Measurements from ENCODE around the gene DCC. TPM values are rescaled to one million over a fixed set of nuclear protein-coding genes. Genes with fewer than 3 reads are reported as not detected.

The DCC gene
- total RNA-seq, 1 donor from 2014 or later: 14.7 TPM

GRCh38 chr18:53134711-53135110 is 794.7 kb downstream of the DCC start:
- no peak overlapping the region for H3K27ac Mint-ChIP-seq (ENCODE audit: unreplicated experiment)
- TF ChIP-seq CTCF (IDR thresholded peaks at IDR 0.05; ENCODE audit: unreplicated experiment): no peak
- no peaks in the 10 kb centered on the region for H3K4me1 Mint-ChIP-seq (ENCODE audit: unreplicated experiment)
- DNase-seq (ENCODE audit: low spot score): no peak
- H3K9me3 Mint-ChIP-seq (ENCODE audit: unreplicated experiment): no peaks in the 10 kb centered on the region
- H3K36me3 Mint-ChIP-seq (ENCODE audit: low read depth, unreplicated experiment): no peaks in the 10 kb centered on the region
- no peak overlapping the region for H3K4me3 Mint-ChIP-seq (ENCODE audit: unreplicated experiment)
- H3K27me3 Mint-ChIP-seq (ENCODE audit: unreplicated experiment): no peaks in the 10 kb centered on the region

GRCh38 chr18:53135654-53136053 is 795.7 kb downstream of the DCC start:
- no peaks in the 10 kb centered on the region for H3K27me3 Mint-ChIP-seq (ENCODE audit: unreplicated experiment)
- TF ChIP-seq CTCF (IDR thresholded peaks at IDR 0.05; ENCODE audit: unreplicated experiment): no peak

GRCh38 chr18:53139746-53140500 is 799.9 kb downstream of the DCC start:
- peaks cover 2% of the 10 kb centered on the region for H3K27me3 Mint-ChIP-seq (ENCODE audit: unreplicated experiment)
- TF ChIP-seq CTCF (IDR thresholded peaks at IDR 0.05; ENCODE audit: unreplicated experiment): no peak
- no peak overlapping the region for H3K4me3 Mint-ChIP-seq (ENCODE audit: unreplicated experiment)
- H3K27ac Mint-ChIP-seq (ENCODE audit: unreplicated experiment): no peak overlapping the region
- no peaks in the 10 kb centered on the region for H3K36me3 Mint-ChIP-seq (ENCODE audit: low read depth, unreplicated experiment)
- no peaks in the 10 kb centered on the region for H3K4me1 Mint-ChIP-seq (ENCODE audit: unreplicated experiment)
- no peak for DNase-seq (ENCODE audit: low spot score)
- H3K9me3 Mint-ChIP-seq (ENCODE audit: unreplicated experiment): no peaks in the 10 kb centered on the region

More at GRCh38 chr18:53135654-53136053, 795.7 kb downstream of the DCC start:
- DNase-seq (ENCODE audit: low spot score): no peak
- Mint-ChIP-seq H3K27ac (ENCODE audit: unreplicated experiment) (no peak overlapping the region), H3K4me1 (ENCODE audit: unreplicated experiment) (no peaks in the 10 kb centered on the region), H3K4me3 (ENCODE audit: unreplicated experiment) (no peak overlapping the region), H3K9me3 (ENCODE audit: unreplicated experiment) (no peaks in the 10 kb centered on the region), H3K36me3 (ENCODE audit: low read depth, unreplicated experiment) (no peaks in the 10 kb centered on the region)

GRCh38 chr18:53142005-53142404 is 802.0 kb downstream of the DCC start:
- H3K4me1 Mint-ChIP-seq (ENCODE audit: unreplicated experiment): no peaks in the 10 kb centered on the region
- no peak overlapping the region for H3K4me3 Mint-ChIP-seq (ENCODE audit: unreplicated experiment)
- no peak overlapping the region for H3K27ac Mint-ChIP-seq (ENCODE audit: unreplicated experiment)
- H3K36me3 Mint-ChIP-seq (ENCODE audit: low read depth, unreplicated experiment): no peaks in the 10 kb centered on the region
- no peak for TF ChIP-seq CTCF (IDR thresholded peaks at IDR 0.05; ENCODE audit: unreplicated experiment)
- peaks cover 2% of the 10 kb centered on the region for H3K27me3 Mint-ChIP-seq (ENCODE audit: unreplicated experiment)
- no peak for DNase-seq (ENCODE audit: low spot score)
- H3K9me3 Mint-ChIP-seq (ENCODE audit: unreplicated experiment): no peaks in the 10 kb centered on the region

- DNase-seq (ENCODE audit: low spot score): no peak
- Mint-ChIP-seq H3K4me1 (ENCODE audit: unreplicated experiment) (no peaks in the 10 kb centered on the region), H3K9me3 (ENCODE audit: unreplicated experiment) (no peaks in the 10 kb centered on the region), H3K4me3 (ENCODE audit: unreplicated experiment) (no peak overlapping the region), H3K36me3 (ENCODE audit: low read depth, unreplicated experiment) (no peaks in the 10 kb centered on the region), H3K27me3 (ENCODE audit: unreplicated experiment) (peaks cover 2% of the 10 kb centered on the region), H3K27ac (ENCODE audit: unreplicated experiment) (no peak overlapping the region)
- no peak for TF ChIP-seq CTCF (IDR thresholded peaks at IDR 0.05; ENCODE audit: unreplicated experiment)
Observed at GRCh38 chr18:53147472-53147871, 807.5 kb downstream of the DCC start.

Data from endothelial cell (in vitro differentiated cells).